SK-N-SH (cell line): ENCODE data around the gene NAALADL2. TPM values are rescaled to one million over a fixed set of nuclear protein-coding genes. Genes with fewer than 3 reads are reported as not detected.
A peak's percentile ranks its signal among the peaks of the same experiment; 100 is the strongest.

Experiments used
- ELF1 ChIP-seq: IDR thresholded peaks from 2 replicates; pipeline ENCODE4 v1.4.0; 2012
- EZH2phosphoT487 ChIP-seq: fragments of 200-600 bp; sonication (generic); IDR thresholded peaks from 2 replicates; pipeline ENCODE4 v1.6.1; 2017; ENCODE audit warnings: low read depth, mixed run types, mild to moderate bottlenecking, antibody characterized with exemption, moderate library complexity, borderline replicate concordance
- FOSL2 ChIP-seq: IDR thresholded peaks from 2 replicates; pipeline ENCODE4 v1.4.0; 2012; ENCODE audit warnings: low read depth, mild to moderate bottlenecking, moderate library complexity, borderline replicate concordance
- FOXM1 ChIP-seq: IDR thresholded peaks from 2 replicates; pipeline ENCODE4 v1.4.0; 2012; ENCODE audit warnings: low read depth, mild to moderate bottlenecking
- GABPA ChIP-seq: IDR thresholded peaks from 2 replicates; pipeline ENCODE4 v1.4.0; 2012; ENCODE audit warnings: low read depth, mild to moderate bottlenecking
- IRF3 ChIP-seq: fragments of 150-350 bp; IDR thresholded peaks from 2 replicates; pipeline ENCODE4 v1.6.1; 2016; ENCODE audit warnings: mild to moderate bottlenecking, low read depth, low read length
- MEF2A ChIP-seq: IDR thresholded peaks from 2 replicates; pipeline ENCODE4 v1.4.0; 2012; ENCODE audit warnings: low read depth, borderline replicate concordance
- MXI1 ChIP-seq: IDR thresholded peaks from 2 replicates; pipeline ENCODE4 v1.6.1; 2012; ENCODE audit warnings: mild to moderate bottlenecking, low read depth, low read length, improper control_type of control experiment
- NFIC ChIP-seq: IDR thresholded peaks from 2 replicates; pipeline ENCODE4 v1.4.0; 2012; ENCODE audit warnings: borderline replicate concordance
- NRF1 ChIP-seq: IDR thresholded peaks from 2 replicates; pipeline ENCODE4 v1.6.1; 2012; ENCODE audit warnings: low read depth, mild to moderate bottlenecking, low read length
- POLR2AphosphoS5 ChIP-seq: IDR thresholded peaks from 2 replicates; pipeline ENCODE4 v1.6.1; 2012; ENCODE audit warnings: low read depth, low read length
- RAD21 ChIP-seq: IDR thresholded peaks from 2 replicates; pipeline ENCODE4 v1.6.1; 2012; ENCODE audit warnings: mild to moderate bottlenecking, low read length
- RCOR1 ChIP-seq: fragments of 150-350 bp; IDR thresholded peaks from 2 replicates; pipeline ENCODE4 v1.6.1; 2017; ENCODE audit warnings: antibody characterized with exemption, low read length
- RFX5 ChIP-seq: IDR thresholded peaks from 2 replicates; pipeline ENCODE4 v1.6.1; 2012; ENCODE audit warnings: mild to moderate bottlenecking, improper control_type of control experiment, low read length
- RXRA ChIP-seq: IDR thresholded peaks from 2 replicates; pipeline ENCODE4 v1.4.0; 2012; ENCODE audit warnings: low read depth, mild to moderate bottlenecking, borderline replicate concordance
- SIN3A ChIP-seq: IDR thresholded peaks from 2 replicates; pipeline ENCODE4 v1.6.1; 2012; ENCODE audit warnings: low read depth, mild to moderate bottlenecking, low read length, moderate library complexity, borderline replicate concordance
- SMC3 ChIP-seq: IDR thresholded peaks from 2 replicates; pipeline ENCODE4 v1.6.1; 2012; ENCODE audit warnings: low read depth, low read length, improper control_type of control experiment
- TAF1 ChIP-seq: IDR thresholded peaks from 2 replicates; pipeline ENCODE4 v1.6.1; 2012; ENCODE audit warnings: low read depth, mild to moderate bottlenecking, low read length, moderate library complexity, borderline replicate concordance
- TCF12 ChIP-seq: IDR thresholded peaks from 2 replicates; pipeline ENCODE4 v1.4.0; 2012
- YY1 ChIP-seq: IDR thresholded peaks from 2 replicates; pipeline ENCODE4 v1.4.0; 2012; ENCODE audit warnings: low read depth, mild to moderate bottlenecking
- ZBTB33 ChIP-seq: IDR thresholded peaks from 2 replicates; pipeline ENCODE4 v1.4.0; 2012; ENCODE audit warnings: low read depth, borderline replicate concordance
- polyA plus RNA-seq, 3 experiments: library from polyadenylated mRNA; depleted of rRNA; stranded (reverse); fragments of >200 nt; gene quantifications; 2 replicates each; pipeline ENCODE4 v1.2.3, GENCODE V29; 2012
- TF ChIP-seq, protein P1 (sequence below): fragments of 200-600 bp; sonication (generic); IDR thresholded peaks from 2 replicates; pipeline ENCODE4 v1.6.1; 2017; ENCODE audit warnings: antibody characterized with exemption, mild to moderate bottlenecking, moderate library complexity

The NAALADL2 gene
- polyA plus RNA-seq, 1 of the 3 experiments (the other 2 are of a cell fraction), result 1.2 TPM

DNA sequence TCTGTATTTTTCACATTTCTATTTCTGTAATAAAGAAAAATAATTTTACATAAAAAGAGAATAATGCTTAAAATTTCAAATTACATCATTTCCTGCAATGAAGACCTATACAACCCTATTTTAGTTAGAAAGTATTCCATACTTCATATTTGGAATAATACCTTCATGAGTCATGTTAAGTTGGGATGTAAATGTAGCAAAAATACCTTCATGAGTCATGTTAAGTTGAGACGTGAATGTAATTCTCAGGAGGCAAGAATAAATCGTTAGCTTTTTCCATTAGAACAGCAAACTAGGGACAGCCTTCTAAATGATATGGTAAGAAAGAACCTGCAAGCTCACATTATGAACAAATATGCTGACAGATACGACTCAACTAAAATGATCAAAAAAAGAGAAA, 91.9 kb downstream of the NAALADL2 start (continued):
- TF ChIP-seq FOSL2, result peak; percentile 95
- TF ChIP-seq RAD21, result no peak
- TF ChIP-seq IRF3, result no peak
- 0 out of 2 replicates have a peak, but pooled peaks have one; percentile 24 for TF ChIP-seq FOXM1
- TF ChIP-seq TAF1, result no peak
- TF ChIP-seq NRF1, result no peak
- TF ChIP-seq ELF1, result no peak
- TF ChIP-seq, protein P1, sequence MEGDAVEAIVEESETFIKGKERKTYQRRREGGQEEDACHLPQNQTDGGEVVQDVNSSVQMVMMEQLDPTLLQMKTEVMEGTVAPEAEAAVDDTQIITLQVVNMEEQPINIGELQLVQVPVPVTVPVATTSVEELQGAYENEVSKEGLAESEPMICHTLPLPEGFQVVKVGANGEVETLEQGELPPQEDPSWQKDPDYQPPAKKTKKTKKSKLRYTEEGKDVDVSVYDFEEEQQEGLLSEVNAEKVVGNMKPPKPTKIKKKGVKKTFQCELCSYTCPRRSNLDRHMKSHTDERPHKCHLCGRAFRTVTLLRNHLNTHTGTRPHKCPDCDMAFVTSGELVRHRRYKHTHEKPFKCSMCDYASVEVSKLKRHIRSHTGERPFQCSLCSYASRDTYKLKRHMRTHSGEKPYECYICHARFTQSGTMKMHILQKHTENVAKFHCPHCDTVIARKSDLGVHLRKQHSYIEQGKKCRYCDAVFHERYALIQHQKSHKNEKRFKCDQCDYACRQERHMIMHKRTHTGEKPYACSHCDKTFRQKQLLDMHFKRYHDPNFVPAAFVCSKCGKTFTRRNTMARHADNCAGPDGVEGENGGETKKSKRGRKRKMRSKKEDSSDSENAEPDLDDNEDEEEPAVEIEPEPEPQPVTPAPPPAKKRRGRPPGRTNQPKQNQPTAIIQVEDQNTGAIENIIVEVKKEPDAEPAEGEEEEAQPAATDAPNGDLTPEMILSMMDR, result no peak
- TF ChIP-seq RXRA, result 0 out of 2 replicates have a peak, but pooled peaks have one; percentile 25
- 0 out of 2 replicates have a peak, but pooled peaks have one; percentile 33 for TF ChIP-seq ZBTB33
- TF ChIP-seq EZH2phosphoT487, result no peak
- peak; percentile 36; the same call in 1 of the 2 replicates for TF ChIP-seq GABPA
- peak; percentile 97 for TF ChIP-seq MEF2A
- TF ChIP-seq MXI1, result no peak
- TF ChIP-seq SMC3, result no peak
- peak; percentile 73 for TF ChIP-seq TCF12
- no peak for TF ChIP-seq YY1
- peak; percentile 44; the same call in 1 of the 2 replicates for TF ChIP-seq NFIC
- TF ChIP-seq SIN3A, result no peak
- TF ChIP-seq RFX5, result no peak
- no peak for TF ChIP-seq RCOR1
- TF ChIP-seq POLR2AphosphoS5, result peak; percentile 50; the same call in 1 of the 2 replicates
